ENCODE results near the gene SCCPDH.

Gene SCCPDH

DNA sequence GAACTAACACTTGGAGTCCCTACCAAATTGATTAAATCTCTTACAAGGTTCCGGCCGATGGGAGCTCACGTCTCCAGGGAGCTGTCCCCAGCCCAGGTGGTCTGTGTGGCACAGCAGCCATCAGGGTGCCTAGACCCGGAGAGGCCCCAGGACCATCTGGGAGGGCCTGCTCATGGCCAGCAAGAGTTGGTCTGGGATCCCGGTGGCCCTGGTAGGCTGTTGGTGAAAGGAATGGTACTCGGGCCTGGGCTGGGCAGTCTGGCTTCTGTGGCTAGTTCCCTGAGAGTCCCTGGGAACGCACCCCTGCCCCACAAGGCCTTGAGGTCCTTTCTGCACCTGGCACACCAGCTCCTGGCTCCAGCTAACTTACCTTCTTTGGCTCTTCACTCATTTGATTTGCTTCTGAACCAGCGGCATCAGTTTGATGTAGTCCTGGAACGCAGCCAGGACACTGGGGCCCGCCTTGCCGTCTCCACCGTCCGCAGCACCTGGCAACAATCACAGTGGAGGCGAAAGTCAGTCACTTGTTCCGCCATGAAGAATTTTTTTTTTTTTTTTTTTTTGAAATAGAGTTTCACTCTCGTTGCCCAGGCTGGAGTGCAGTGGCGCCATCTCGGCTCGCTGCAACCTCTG, 62.5 kb downstream of the SCCPDH start:
- DNase-seq: no peak

DNA sequence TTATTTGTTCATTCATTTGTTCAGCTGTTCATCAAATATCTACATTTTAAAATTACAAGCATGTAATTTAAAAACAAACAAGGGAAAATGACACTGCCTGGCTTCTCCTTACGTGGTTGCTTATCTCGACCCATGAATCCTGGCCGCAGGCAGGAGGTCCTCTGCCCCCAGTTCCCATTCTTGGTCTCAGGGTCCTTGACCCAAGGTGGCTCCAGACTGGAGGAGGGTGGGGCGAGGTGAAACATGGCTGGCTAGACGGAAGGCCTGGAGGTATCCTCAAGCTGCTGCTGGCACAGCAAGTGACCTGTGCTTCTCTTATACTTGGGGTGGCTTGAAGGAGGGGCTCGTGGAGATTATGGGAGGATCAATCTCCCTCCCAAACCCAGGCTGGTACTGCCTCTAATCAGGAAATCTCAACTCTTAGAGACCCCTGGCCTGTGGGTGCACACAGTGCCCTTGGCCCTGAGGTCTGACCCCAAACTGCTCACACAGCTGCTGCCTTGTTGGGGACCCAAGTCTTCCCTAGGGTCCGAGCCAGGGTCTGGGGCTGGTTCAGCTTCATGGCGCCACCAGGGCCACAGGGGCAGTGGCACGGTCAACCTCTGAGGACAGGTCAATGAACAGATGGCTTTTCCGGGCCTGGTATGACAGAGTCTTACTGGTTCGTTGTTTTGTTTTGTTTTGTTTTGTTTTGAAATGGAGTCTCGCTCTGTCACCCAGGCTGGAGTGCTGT, 63.7 kb downstream of the SCCPDH start:
- no peak for DNase-seq

DNA sequence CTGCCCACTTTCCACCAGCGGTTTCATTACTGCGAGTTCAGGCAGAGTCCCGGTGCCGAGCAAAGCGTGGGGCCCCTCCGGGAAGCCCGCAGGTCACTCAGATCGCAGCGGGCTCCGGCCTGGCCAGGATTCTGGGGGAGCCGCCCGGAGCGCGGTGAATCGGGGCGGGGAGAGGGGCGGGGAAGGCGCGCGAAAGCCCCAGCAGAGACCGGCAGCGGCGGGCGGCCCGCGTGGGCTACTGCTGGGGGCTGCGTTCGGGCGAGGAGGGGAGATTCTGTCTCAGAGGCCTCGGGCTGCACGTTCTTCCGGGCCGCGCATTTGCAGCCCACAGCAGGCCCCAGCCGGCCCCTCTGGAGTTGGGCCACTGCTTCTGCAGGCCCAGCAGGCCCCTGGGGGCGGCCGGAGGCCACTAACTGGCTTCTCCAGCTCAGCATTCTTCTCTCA, 64.7 kb downstream of the SCCPDH start:
- DNase-seq: no peak

DNA sequence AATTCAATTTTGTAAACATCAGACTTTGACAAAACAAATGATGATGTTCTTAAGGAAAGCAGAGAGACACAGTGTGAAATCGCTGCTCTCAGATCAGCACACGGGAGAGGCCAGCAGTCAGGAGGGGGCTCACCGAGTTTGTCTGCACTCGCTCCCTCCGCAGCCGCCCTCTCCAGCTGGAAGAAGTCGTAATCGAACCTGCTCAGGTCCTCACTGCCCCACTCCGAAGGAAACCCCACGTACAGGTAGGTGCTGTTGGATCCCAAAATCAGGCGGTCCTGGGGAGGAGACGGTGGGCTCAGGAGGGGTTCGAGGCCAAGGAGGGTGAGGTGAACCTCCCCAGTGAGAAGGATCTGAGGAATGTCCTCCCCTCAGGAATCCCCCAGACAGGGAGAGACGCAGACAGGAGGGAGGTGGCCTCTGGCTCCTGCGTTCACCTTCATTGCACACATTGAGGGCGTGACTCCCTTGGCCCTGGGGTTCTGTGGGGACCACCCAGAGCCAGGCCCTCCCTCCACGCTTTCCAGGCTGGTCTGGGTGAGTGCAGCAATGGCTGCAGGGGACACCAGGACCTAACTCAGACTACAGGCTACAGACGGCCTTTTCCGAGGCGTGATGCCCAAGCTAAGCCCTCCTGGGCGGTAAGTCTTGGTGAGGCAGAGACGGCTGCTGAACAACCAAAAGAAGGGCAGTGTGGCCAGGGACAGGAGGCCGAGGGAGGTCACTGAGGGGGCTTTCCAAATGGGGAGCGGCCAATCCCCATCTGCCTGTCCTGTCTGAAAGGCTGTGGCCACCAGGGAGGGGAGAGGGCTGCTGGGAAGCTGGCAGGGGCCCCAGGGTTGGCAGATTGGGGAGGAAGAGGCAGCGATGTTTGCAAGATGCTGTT, 65.5 kb downstream of the SCCPDH start:
- DNase-seq: no peak

DNA sequence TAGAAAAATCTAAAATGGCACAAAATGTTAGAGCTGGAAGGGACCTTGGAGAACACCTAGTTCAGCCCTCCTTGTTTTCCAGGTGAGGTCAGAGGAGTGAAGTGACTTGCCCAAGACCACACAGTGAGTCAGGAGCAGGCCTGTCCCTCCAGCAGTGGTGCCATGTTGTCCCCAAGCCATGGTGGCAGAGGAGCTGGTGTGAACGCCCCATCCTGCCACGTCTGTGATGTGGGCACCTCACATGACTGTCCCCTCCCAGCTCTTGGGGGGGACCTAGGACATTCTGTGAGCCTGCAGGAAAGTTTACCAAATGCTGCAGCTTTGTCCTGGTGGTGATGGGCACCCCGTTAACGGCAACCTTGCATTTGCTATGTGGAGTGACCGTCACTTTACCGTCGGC, 66.2 kb downstream of the SCCPDH start:
- no peak for DNase-seq

DNA sequence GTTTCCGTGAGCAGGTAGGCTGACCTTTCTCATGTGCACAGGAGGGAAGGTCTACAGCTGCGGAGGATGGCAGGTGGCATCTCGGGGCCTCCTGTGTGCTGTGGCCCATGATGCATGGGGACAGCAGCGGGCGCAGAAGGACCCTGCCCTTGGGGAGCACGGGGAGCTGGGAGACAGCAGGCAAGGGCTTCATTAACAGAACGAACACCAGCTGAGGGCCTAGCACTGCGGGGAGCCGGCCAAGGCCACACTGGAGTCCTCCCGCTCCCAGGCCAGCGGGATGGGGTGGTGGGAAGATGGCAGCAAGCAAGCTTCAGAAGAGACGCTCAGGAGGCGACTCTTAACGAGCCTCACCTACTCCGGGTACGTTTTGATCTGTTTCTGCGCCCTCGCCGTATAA, 66.6 kb downstream of the SCCPDH start:
- DNase-seq: no peak

DNA sequence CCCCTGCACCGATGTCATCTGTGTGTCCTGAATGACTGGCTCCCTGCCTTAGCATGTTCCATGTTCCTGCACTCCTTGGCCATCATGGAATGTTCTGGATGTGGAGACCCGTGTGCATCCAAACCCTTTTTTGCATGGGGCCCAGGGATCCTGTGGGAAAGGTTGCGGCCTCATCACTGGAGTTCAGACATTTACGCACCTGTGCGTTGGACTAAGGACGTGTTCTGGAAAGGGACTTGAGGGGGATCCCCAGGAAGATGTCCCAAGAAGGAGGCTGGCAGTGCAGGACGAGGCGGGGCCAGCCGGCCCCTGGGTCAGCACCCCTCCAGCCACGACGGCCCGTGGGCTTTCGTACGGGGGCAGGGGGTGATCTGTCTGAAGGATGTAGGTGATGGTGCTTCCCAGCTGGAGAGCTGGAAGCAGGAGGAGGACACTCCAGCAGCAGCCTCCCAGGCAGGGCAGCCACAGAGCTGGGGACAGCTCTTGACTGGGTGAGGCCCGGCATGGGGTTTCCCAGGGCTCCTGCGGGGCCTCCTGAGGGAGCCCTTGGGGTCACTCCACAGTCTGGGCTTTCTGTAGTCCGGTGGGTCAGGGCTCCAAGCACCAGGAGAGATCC, 67.2 kb downstream of the SCCPDH start:
- no peak for DNase-seq

DNA sequence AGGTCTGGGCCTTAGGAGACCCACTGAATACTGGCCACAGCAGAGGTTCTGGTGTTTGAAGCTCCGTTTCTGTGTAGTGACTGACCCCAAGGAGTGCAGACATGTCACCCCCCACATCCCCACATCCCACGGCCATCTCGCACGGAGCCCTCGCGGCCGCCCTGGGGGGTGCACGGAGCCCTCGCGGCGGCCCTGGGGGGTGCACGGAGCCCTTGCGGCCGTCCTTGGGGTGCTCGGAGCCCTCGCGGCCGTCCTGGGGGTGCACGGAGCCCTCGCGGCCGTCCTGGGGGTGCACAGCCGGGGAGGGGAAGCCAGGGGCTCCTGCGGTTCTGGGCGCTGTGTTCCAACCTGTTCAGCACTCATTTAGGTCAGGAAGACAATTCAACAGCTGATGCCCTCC, 68.4 kb downstream of the SCCPDH start:
- DNase-seq: no peak

DNA sequence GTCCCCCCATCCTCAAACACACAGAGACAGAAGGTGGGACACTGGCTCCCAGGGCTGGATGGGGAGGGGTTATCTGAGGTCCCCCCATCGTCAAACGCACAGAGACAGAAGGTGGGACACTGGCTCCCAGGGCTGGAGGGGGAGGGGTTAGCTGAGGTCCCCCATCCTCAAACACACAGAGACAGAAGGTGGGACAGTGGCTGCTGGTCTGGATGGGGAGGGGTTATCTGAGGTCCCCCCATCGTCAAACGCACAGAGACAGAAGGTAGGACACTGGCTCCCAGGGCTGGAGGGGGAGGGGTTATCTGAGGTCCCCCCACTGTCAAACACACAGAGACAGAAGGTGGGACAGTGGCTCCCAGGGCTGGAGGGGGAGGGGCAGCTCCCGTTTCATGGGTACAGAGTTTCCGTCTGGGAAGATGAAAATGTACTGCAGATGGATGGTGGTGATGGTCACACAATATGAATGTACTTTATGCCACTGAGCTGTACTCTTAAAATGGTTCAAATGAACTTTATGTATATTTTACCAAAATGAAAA, 69.2 kb downstream of the SCCPDH start:
- no peak for DNase-seq

DNA sequence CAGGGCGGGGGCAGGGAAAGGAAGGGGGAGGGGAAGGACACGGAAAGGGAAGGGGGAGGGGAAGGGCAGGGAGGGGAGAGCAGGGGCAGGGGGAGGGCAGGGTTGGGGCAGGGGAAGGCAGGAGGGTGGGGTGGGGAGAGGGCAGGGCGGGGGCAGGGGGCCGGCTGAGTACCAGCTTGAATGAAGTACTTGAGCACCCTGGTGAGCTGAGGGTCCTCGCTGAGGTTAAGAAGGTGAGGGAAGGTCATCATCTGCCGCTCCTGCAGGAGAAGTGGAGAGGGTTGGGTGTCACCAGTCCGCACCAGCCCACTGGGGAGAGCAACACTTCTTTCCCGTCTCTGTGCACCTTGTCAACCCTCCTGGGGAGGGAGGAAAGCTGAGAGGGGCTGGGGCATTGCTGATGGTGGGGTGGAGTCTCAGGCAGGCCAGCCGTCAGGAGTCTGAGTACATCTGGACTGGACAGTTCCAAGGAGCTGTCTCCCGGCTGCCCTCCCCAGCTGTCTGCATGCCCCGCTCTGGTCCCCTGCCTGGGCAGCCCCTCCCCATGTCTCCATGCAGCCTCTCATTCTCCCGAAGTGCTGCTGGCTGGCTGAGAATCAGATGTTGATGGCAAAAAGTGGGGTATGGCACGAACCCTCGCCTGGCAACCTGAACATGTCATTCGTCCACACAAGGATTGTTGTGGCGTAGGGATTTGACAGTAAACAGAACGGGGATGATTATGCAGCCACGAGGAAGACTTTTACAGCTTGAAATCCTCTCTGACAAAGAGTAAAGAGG, 70.0 kb downstream of the SCCPDH start:
- DNase-seq: no peak

DNA sequence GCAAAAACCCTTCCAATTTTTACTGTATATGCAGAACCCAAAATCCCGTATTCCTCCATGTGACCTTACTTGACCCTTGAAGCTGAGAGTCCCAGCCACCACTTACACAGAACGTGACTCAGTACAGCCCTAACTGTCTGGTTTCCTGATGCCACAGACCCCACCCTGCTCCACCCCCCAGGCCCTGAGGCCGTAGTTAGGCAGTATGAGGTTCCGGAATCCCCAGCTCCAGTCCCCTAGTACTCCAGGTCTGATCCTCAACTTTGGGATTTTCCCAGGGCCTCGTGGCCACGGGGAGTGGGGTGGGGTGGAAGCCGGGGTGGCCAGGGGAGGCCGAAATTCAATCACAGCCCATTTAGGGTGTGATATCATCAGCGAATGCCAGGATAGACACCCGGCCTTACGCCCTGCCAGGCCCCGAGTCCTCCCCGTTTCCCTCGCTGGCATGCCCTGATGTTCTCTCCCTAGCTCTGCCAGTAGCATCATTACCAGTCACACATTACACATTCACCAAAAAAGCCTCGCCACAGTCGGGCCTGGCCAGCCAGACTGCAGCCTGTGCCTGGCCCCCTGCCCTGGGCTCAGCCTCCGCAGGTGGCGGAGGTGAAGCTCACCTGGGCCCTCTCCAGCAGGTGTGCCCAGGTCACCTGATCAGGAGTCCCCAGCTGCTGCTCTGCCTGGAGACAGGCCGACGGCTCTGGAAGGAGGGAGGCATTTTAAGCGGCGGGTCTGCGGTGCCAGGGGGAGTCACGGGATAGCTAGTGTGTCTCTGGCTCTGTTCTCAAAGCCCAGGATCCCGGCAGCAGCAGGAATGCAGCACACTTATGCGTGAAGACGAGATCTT, 70.8 kb downstream of the SCCPDH start:
- DNase-seq: no peak

DNA sequence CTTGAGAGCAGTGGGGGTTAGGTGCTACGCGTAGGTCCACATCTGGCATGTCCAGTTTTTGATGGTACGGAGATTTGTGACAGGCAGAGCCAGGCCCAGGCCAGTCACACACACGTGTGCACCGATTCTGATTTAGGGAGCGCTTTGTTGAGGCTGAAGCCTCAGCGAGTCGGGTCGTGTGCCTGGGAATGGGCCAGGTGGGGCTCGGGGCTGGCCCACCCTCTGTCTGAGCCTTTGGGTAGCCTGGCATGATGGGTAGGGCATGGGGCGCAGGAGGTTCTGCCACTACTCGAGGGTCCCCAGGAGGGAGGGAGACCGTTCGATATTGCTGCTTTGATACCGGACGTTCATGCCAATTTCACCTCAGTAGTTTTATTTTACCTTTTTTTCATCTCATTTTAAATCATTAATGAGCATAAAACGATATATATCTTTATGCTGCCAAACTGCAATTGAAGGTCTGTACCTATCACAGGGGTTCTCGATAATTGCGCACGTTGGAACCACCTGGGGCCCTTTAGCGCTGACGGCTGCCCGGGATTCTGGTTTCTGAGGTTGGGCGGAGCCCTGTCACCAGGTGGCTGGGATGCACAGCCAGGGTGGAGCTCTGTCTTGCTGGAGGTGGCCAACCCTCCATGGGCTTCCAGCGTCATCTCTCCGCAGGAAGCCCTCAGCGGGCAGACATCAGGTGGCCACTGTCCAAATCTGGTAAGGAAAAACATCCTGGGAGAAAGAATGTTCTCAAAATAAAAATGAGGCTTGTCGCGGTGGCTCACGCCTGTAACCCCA, 71.9 kb downstream of the SCCPDH start:
- no peak for DNase-seq

DNA sequence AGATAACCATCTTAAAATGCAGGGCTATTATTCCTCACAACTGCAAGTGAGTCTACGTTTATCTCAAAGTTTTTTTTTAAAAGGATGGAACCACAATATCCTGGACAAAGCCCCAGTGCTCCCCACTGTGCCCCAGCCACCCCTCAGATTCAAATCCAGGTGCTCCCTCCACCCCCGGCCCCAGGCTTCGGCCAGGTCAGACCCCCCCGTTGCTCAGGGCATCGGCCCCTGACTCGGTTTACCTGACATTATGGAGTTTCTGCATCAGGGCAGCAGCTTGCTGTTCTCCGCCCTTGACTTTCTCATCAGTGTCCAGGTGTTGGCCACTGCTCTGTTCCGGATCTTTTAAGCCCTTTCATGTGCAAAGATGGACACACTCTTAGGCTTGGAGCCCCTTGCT, 72.9 kb downstream of the SCCPDH start:
- no peak for DNase-seq

DNA sequence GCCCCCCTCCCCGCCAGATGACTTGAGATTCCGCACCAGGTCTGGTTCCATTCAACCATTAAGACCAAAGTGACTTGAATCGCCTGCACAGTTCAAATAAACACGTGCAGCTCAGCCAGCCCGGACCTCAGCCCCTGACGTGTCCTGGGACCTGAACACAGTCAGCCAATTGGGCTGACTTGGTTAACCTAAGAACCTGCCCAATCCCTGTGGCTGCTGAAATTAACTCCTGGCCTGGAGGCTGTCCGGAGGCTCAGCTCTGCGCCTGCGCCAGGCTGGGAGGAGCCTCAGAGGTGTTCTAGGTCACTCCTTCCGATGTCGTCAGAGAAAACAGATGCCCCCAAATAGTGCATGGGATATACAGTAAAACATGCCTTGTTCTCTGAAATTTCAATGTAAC, 73.4 kb downstream of the SCCPDH start:
- no peak for DNase-seq

DNA sequence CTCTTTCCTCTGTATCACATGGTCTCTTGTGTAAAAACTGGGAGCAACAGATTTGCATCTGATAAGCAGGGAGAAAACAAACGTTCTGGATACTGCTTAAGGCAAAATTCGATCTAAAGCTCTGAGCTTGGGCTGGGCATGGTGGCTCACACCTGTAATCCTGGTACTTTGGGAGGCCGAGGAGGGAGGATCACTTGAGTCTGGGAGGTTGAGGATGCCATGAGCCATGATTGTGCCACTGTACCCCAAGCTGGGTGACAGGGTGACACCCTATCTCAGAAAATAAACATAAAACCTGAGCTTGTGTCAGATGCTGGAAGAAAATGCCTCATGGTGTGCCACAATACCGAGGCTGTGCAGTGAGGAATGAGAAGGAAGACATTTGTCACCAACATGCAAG, 73.9 kb downstream of the SCCPDH start:
- DNase-seq: no peak

DNA sequence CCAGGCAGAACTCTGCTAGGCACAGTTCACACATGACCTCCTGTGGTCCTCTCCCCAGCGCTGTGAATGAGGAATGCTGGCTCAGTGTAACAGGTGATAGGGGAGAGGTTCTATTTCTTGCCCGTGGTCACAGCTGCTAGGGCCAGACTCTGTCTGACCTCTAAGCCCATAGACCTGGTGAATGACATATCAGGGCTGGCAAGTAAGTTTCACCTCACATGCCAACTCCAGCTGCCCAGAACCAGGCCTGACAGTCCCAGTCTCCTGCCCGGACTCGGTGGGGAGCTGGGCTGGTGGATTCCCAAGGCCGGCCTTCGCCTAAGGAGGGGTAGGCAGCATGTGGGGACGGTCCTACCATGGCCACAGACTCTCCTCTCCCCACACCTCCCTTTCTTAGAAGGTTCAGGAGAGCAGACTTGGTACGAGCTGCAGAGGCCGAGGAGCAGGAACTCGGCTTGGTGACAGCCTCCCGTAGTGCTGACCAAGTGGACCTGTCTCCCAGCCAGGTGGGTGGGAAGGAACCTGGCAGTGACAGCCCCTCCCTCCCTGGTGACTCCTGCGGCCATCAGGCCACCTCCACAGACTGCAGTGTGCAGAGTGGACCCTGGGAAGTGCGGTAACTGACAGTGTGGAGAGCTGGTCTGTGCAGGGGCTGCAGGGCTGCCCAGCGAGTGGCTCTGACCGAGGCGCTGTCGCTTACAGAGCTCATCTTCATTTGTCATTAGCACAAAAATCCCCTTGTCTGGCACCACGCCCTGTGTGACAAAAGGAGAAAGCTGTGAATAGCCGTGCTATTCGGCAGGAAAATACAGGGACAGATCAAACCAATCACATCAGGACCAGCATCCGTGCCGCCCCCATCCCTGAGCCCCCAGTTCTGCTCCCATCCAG, 74.6 kb downstream of the SCCPDH start:
- no peak for DNase-seq

DNA sequence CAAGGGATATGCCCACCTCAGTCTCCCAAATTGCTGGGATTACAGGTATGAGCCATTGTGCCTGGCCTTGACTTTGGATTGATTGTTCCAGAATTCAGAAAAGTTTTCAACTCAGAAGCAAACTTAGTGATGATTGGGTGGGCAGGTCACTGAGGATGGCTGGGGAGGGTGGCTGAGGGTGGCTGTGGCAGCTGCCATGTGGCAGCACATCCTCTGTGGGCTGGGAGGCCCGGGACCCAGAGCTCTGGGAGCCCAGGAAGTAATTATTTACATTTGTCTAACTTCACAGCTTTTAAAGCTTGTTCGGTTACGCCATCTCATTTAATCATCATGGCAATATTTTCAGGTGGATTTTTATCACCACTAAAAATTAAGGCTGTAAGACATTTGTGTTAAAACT, 76.1 kb downstream of the SCCPDH start:
- no peak for DNase-seq

DNA sequence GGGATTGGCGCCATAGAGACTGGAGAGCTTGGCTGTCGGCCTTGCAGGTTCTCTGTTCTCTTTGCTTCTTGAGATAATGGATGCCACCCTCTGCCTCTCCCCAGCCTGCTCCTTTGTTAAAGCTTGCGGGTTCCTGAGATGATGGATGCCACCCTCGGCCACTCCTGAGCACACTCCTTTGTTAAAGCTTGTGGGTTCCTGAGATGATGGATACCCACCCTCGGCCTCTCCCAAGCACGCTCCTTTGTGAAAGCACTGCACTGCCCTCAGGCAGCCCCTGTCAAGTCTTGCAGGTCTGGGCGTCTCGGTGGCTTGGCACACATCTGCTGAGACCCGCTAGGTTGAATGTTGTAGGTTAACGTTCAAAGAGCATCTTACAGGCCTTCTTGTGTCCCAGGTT, 76.5 kb downstream of the SCCPDH start:
- no peak for DNase-seq
